HG02852 (cell line): ENCODE measurements around the gene SERAC1.
"Not testable (repeated sequence)": the region's sequence is repeated elsewhere in the genome, so short reads cannot be mapped to it uniquely, and the experiment has no call there.

ENCODE experiments used
- ATAC-seq: cut with Tn5 transposase; IDR thresholded peaks from one replicate; pipeline ENCODE4 v1.9.1; 2021; ENCODE audit warnings: mild to moderate bottlenecking, moderate library complexity; ENCODE audit not compliant: unreplicated experiment

The SERAC1 gene

GRCh38 chr6:158168040-158168289 lies at the start of gene SERAC1:
Gene SERAC1 (minus strand): TSS chr6:158168262. CDS start chr6:158158363, 9,899 bp downstream.
- no peak for ATAC-seq

- ATAC-seq = peak; percentile 96
These were observed 46.0 kb upstream of the SERAC1 start for GRCh38 chr6:158213925-158214674.

GRCh38 chr6:158211273-158212055 lies 43.4 kb upstream of the SERAC1 start:
- ATAC-seq = no peak

GRCh38 chr6:158209582-158210333 lies 41.7 kb upstream of the SERAC1 start:
- not testable (repeated sequence) for ATAC-seq

- ATAC-seq = not testable (repeated sequence)
These were observed 40.4 kb upstream of the SERAC1 start for GRCh38 chr6:158208226-158209030.

GRCh38 chr6:158207422-158207788 lies 39.3 kb upstream of the SERAC1 start:
- ATAC-seq = peak; percentile 95

GRCh38 chr6:158206740-158207421 lies 38.8 kb upstream of the SERAC1 start:
- ATAC-seq = peak; percentile 30

- no peak for ATAC-seq
These were observed 37.3 kb upstream of the SERAC1 start for GRCh38 chr6:158205169-158205944.

GRCh38 chr6:158198461-158198860 lies 30.4 kb upstream of the SERAC1 start:
- no peak for ATAC-seq

- ATAC-seq = no peak
These were observed 26.6 kb upstream of the SERAC1 start for GRCh38 chr6:158194487-158195280.

- no peak for ATAC-seq
These were observed 23.7 kb upstream of the SERAC1 start for GRCh38 chr6:158191761-158192160.

GRCh38 chr6:158191032-158191431 lies 23.0 kb upstream of the SERAC1 start:
- ATAC-seq = no peak

GRCh38 chr6:158188591-158188990 lies 20.5 kb upstream of the SERAC1 start:
- ATAC-seq = no peak

GRCh38 chr6:158185729-158186456 lies 17.8 kb upstream of the SERAC1 start:
- ATAC-seq = no peak

- ATAC-seq = no peak
These were observed 16.5 kb upstream of the SERAC1 start for GRCh38 chr6:158184608-158185007.

- not testable (repeated sequence) for ATAC-seq
These were observed 15.3 kb upstream of the SERAC1 start for GRCh38 chr6:158183174-158183972.

- ATAC-seq = not testable (repeated sequence)
These were observed 9.7 kb upstream of the SERAC1 start for GRCh38 chr6:158177712-158178111.
